ENCODE data around the gene RTP4. TPM values are rescaled to one million over a fixed set of nuclear protein-coding genes. Genes with fewer than 3 reads are reported as not detected.

The RTP4 gene
- total and polyA plus RNA-seq, 10 of the 15 experiments (the other 5 are each of a cell fraction or from before 2014, with no cell fraction given), result 2.2 to 6.5 (median 3.9) TPM

DNA sequence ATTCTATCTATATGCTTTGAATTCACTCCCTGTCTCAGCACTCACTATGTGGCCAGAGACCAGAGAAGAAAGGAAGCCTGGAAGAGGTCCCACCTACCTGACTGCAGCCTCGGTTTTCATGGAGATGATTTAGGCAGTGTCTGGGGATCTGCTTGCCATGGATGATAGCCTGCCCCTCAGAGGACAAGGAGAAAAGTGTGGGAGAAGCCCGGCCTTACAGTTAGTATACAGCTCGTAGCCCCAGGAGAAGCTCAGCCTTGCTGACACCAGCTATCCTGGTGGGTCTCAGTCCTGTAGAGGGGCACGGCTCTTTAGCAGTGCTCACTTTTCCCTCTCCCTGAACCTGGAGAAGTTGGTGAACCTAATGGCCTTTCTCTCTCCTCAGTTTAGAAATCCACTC, 25.9 kb upstream of the RTP4 start (continued):
- TF ChIP-seq, protein P1, sequence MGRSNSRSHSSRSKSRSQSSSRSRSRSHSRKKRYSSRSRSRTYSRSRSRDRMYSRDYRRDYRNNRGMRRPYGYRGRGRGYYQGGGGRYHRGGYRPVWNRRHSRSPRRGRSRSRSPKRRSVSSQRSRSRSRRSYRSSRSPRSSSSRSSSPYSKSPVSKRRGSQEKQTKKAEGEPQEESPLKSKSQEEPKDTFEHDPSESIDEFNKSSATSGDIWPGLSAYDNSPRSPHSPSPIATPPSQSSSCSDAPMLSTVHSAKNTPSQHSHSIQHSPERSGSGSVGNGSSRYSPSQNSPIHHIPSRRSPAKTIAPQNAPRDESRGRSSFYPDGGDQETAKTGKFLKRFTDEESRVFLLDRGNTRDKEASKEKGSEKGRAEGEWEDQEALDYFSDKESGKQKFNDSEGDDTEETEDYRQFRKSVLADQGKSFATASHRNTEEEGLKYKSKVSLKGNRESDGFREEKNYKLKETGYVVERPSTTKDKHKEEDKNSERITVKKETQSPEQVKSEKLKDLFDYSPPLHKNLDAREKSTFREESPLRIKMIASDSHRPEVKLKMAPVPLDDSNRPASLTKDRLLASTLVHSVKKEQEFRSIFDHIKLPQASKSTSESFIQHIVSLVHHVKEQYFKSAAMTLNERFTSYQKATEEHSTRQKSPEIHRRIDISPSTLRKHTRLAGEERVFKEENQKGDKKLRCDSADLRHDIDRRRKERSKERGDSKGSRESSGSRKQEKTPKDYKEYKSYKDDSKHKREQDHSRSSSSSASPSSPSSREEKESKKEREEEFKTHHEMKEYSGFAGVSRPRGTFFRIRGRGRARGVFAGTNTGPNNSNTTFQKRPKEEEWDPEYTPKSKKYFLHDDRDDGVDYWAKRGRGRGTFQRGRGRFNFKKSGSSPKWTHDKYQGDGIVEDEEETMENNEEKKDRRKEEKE (IDR thresholded peaks at IDR 0.05), result no peak
- TF ChIP-seq ZZZ3 (IDR thresholded peaks at IDR 0.05; ENCODE audit: control insufficient read depth, insufficient read length, low read depth) (no peak), ELK1 (IDR thresholded peaks at IDR 0.05; ENCODE audit: low read depth, low read length) (no peak), SMAD5 (IDR thresholded peaks at IDR 0.05; ENCODE audit: low read depth) (no peak), ZNF217 (IDR thresholded peaks at IDR 0.05) (no peak), YY1 (IDR thresholded peaks at IDR 0.05; ENCODE audit: low read depth, low read length) (no peak), NBN (IDR thresholded peaks at IDR 0.05) (no peak), CEBPZ (IDR thresholded peaks at IDR 0.05; ENCODE audit: low read depth, low read length) (no peak), TCF7 (IDR thresholded peaks at IDR 0.05; ENCODE audit: borderline replicate concordance) (no peak)
- TF ChIP-seq, protein P2, sequence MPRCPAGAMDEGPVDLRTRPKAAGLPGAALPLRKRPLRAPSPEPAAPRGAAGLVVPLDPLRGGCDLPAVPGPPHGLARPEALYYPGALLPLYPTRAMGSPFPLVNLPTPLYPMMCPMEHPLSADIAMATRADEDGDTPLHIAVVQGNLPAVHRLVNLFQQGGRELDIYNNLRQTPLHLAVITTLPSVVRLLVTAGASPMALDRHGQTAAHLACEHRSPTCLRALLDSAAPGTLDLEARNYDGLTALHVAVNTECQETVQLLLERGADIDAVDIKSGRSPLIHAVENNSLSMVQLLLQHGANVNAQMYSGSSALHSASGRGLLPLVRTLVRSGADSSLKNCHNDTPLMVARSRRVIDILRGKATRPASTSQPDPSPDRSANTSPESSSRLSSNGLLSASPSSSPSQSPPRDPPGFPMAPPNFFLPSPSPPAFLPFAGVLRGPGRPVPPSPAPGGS (IDR thresholded peaks at IDR 0.05; ENCODE audit: borderline replicate concordance, insufficient read depth, low read depth, low read length, poor library complexity, severe bottlenecking), result no peak
